Nephron progenitor cell (in vitro differentiated cells): Measurements from ENCODE around the gene LRP6.

ENCODE experiments used
- DNase-seq: peaks from one replicate; pipeline ENCODE4 v3.0.0; 2021
- H3K27ac Mint-ChIP-seq: 2 replicates; pipeline ENCODE4 v1.8.0; 2021; ENCODE audit warnings: mild to moderate bottlenecking, moderate library complexity, mixed read lengths
- H3K27me3 Mint-ChIP-seq: 2 replicates; pipeline ENCODE4 v1.8.0; 2021; ENCODE audit warnings: mild to moderate bottlenecking, low read depth, mixed read lengths; ENCODE audit not compliant: poor library complexity
- H3K36me3 Mint-ChIP-seq: 2 replicates; pipeline ENCODE4 v1.8.0; 2021; ENCODE audit warnings: low read depth, mixed read lengths
- H3K4me1 Mint-ChIP-seq: 2 replicates; pipeline ENCODE4 v1.8.0; 2021; ENCODE audit warnings: mixed read lengths
- H3K4me3 Mint-ChIP-seq: 2 replicates; pipeline ENCODE4 v1.8.0; 2021; ENCODE audit warnings: mild to moderate bottlenecking, moderate library complexity, mixed read lengths
- H3K9me3 Mint-ChIP-seq: 2 replicates; pipeline ENCODE4 v1.8.0; 2021; ENCODE audit warnings: mild to moderate bottlenecking, moderate library complexity, mixed read lengths
- CTCF ChIP-seq: fragments of 200-600 bp; sonication (generic); IDR thresholded peaks from 2 replicates; pipeline ENCODE4 v1.5.0; 2021; ENCODE audit warnings: antibody characterized with exemption

LRP6 gene

GRCh38 chr12:12088761-12089160 lies 178.1 kb downstream of the LRP6 start:
- no peak for TF ChIP-seq CTCF
- Mint-ChIP-seq H3K27me3 (no peaks in the 10 kb centered on the region), H3K4me1 (peaks cover 32% of the 10 kb centered on the region), H3K36me3 (no peaks in the 10 kb centered on the region), H3K27ac (no peak overlapping the region), H3K4me3 (no peak overlapping the region), H3K9me3 (no peaks in the 10 kb centered on the region)
- no peak for DNase-seq

DNA sequence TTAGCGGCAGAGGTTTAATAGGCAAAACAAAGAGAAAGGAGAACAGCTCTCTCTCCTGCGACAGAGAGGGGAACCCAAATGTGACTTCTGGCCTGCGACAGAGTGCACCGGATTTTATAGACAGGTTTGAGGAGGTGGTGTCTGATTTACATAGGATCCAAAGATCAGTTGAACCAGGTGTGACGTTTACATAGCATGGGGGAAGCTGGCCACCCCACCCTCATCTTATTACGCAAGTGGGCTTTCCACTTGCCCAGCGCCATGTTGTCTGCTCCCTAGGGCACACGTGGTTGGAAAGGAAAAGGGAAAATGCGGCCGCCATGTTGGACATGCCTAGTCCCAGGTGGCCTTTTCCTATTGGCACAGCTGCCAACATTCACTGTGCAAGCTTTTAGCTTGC lies 178.7 kb downstream of the LRP6 start:
- no peaks in the 10 kb centered on the region for H3K9me3 Mint-ChIP-seq
- H3K27me3 Mint-ChIP-seq = no peaks in the 10 kb centered on the region
- H3K4me3 Mint-ChIP-seq = no peak overlapping the region
- TF ChIP-seq CTCF = no peak
- no peak for DNase-seq
- peaks cover 32% of the 10 kb centered on the region for H3K4me1 Mint-ChIP-seq
- no peaks in the 10 kb centered on the region for H3K36me3 Mint-ChIP-seq
- no peak overlapping the region for H3K27ac Mint-ChIP-seq

GRCh38 chr12:12087693-12088034 lies 179.2 kb downstream of the LRP6 start:
- no peak overlapping the region for H3K4me3 Mint-ChIP-seq

GRCh38 chr12:12086973-12087692 lies 179.7 kb downstream of the LRP6 start:
- Mint-ChIP-seq H3K4me3 (no peak overlapping the region), H3K4me1 (peaks cover 32% of the 10 kb centered on the region), H3K27ac (peak overlapping the region; percentile 73), H3K9me3 (no peaks in the 10 kb centered on the region), H3K36me3 (no peaks in the 10 kb centered on the region), H3K27me3 (no peaks in the 10 kb centered on the region)
- TF ChIP-seq CTCF = no peak
- no peak for DNase-seq

More at GRCh38 chr12:12087693-12088034, 179.2 kb downstream of the LRP6 start:
- Mint-ChIP-seq H3K9me3 (no peaks in the 10 kb centered on the region), H3K27ac (peak overlapping the region; percentile 73), H3K27me3 (no peaks in the 10 kb centered on the region), H3K36me3 (no peaks in the 10 kb centered on the region), H3K4me1 (peaks cover 32% of the 10 kb centered on the region)
- DNase-seq = no peak
- no peak for TF ChIP-seq CTCF

DNA sequence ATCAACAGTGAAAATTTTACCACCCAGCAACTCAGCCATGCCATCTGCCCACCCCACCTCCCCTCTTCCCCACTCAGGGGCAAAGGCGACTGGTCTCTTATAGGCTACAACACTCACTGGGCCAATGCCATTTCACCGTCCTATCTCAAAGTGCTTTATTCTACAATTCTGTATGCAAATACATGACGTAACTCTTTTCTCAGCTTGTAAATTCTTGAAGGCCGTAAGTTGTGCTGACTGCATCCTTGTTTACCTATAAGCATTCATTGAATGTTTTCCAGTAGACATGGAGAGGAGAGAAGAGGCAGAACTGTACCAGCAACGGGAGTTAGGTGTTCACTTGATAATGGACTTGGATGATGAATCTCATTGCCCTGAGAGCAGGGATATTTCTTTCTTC lies 180.5 kb downstream of the LRP6 start:
- Mint-ChIP-seq H3K36me3 (no peaks in the 10 kb centered on the region), H3K4me1 (peaks cover 29% of the 10 kb centered on the region), H3K4me3 (no peak overlapping the region), H3K27ac (no peak overlapping the region), H3K27me3 (no peaks in the 10 kb centered on the region), H3K9me3 (no peaks in the 10 kb centered on the region)
- TF ChIP-seq CTCF = no peak
- DNase-seq = no peak

DNA sequence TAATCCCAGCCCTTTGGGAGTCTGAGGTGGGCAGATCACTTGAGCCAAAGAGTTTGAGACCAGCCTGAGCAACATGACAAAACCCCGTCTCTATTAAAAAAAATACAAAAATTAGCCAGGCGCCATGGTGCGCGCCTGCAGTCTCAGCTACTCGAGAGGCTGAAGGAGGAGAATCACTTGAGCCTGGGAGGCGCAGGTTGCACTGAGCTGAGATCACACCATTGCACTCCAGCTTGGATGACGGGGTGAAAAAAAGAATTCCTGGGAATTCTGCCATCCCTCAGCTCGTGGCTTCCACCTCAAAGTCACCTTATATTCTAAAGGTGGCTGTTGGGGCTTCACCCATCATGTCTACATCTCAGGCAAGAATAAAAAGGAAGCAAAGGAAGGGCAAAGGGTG lies 183.2 kb downstream of the LRP6 start:
- no peak for TF ChIP-seq CTCF
- no peak overlapping the region for H3K27ac Mint-ChIP-seq

More for the DNA sequence above, 183.2 kb downstream of the LRP6 start:
- Mint-ChIP-seq H3K27me3 (no peaks in the 10 kb centered on the region), H3K9me3 (no peaks in the 10 kb centered on the region), H3K36me3 (no peaks in the 10 kb centered on the region), H3K4me3 (no peak overlapping the region), H3K4me1 (peaks cover 25% of the 10 kb centered on the region)
- DNase-seq = no peak
